Measurements from ENCODE around the gene IPPK. TPM values are rescaled to one million over a fixed set of nuclear protein-coding genes. Genes with fewer than 3 reads are reported as not detected.

Gene IPPK
- total RNA-seq, 1 donor from 2014 or later = 10.1 TPM

DNA sequence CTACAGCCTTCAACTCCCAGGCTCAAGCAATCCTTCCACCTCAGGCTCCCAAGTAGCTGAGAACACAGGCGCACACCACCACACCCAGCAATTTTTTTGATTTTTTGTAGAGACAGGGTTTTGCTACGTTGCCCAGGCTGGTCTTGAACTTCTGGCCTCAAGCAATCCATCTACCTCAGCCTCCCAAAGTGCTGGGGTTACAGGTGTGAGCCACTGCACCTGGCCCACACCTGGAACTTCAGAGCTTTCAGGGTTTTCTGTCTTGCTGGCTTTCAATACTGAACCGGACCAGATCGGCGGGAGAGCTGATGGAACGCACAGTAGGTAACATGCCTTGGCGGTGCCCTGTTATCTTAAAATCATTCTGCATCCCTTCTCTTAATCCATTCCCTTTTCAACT, 30.8 kb downstream of the IPPK start:
- peak; percentile 49 for DNase-seq (ENCODE audit: low spot score)

DNA sequence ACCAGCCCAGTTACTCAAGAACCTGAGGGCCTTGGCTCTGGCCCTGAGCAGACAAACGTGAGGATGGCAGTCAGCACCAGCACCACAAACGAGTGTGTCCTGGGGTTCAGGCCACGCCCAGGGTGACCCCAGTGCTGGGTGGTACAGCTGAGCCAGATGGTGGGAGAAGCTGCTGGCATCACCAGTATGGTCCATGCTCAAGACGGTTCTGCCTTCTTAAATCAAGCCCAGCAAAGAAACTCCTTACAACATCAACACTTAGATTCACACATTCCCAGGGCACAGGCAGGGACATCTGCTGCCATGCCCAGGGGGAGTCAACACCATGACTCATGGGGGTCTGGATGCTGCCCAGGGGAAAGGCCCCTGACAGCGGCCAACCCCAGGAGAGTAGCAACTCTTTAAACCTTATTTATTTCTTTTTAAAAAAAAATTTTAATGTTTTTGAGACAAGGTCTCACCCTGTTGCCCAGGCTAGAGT, 31.3 kb downstream of the IPPK start:
- DNase-seq (ENCODE audit: low spot score) = peak; percentile 64

DNA sequence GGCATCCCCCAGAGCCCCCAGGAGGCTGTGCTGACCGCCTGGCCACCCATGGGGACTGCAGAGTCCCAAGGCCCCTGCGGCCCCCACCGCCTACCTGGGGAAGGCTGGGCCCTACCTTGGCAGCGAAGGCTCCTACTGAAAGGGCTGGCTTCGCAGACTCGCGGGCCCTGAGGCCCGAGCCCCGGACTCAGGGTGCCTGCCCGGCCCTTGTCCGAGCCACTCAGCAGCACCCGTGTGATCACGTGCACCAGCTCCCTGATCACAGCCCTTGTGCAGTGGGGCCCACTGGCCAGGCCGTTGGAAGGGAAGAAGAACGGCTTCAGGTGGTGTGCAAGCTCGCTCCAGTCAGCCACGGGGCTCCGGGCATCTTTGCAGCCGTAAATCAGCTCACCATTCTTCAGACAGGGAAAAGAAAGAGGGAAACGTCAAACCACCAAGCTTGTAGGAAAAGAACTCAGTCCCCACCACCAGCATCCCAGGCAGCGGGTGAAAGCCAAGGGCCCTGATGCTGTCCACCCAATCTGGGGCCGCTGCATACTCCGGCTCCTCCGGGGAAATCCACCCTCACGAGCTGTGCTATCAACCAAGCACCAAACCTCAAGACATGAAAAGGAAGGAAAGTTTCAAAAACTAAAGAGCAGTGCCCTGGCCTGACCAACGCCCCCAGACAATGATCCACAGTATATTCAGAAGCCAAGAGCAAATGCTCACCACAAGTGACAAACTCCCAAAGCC, 31.9 kb downstream of the IPPK start:
- DNase-seq (ENCODE audit: low spot score) = peak; percentile 86

DNA sequence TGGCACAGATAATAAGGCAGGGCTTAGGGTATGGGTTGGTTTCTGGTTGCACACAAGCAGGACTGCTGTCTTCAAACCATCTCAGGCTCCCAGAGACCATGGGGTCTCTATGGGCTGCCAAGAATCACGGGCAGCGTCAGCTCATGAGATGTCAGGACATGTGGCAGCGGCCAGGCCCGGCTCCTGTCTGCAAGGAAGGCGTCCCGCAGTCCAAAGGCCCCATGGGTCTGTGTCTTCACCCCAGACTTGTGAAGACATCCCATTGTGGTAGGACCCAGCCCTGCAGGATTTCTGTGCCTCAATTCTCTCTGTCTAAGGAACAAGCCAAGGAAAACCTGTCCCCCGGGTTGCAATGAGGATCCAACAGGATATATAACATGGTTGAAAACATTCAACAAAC, 32.6 kb downstream of the IPPK start:
- DNase-seq (ENCODE audit: low spot score) = peak; percentile 82

DNA sequence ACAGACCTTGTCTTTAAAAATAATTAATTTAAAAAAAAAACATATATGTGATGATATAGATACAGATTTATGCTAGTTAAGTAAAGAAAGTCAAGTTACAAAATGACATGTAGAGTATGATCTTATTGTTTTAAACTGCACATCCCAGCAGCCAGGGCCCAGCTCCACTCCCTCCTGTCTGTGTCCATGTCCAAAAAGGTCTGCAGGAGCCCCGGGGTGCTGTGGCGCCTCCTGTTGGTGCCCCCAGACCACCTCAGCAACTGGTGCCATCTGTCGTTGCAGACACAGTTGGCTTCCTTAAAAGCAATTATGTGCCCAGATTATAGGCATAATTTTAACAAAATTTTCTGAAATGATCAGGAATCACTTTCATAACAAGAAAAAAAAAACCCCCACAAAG, 33.3 kb downstream of the IPPK start:
- DNase-seq (ENCODE audit: low spot score) = peak; percentile 30

DNA sequence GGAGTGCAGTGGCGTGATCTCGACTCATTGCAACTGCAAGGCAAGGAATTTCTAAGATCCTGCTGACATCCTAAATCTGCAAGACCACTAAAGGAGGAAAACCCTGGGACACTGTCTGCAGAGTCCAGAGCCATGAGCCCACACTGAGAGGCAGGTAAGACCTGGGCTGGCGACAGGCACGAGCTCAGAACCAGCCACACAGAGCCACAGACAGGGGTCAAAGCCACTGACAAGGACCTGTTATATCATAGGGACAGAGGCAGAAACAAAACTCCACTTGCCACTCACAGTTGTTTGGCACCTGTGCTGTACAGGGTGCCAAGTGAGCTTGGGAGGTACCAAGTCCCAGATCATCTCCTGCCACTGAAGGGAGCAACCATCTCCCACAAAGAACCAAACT, 34.2 kb downstream of the IPPK start:
- DNase-seq (ENCODE audit: low spot score) = peak; percentile 62

DNA sequence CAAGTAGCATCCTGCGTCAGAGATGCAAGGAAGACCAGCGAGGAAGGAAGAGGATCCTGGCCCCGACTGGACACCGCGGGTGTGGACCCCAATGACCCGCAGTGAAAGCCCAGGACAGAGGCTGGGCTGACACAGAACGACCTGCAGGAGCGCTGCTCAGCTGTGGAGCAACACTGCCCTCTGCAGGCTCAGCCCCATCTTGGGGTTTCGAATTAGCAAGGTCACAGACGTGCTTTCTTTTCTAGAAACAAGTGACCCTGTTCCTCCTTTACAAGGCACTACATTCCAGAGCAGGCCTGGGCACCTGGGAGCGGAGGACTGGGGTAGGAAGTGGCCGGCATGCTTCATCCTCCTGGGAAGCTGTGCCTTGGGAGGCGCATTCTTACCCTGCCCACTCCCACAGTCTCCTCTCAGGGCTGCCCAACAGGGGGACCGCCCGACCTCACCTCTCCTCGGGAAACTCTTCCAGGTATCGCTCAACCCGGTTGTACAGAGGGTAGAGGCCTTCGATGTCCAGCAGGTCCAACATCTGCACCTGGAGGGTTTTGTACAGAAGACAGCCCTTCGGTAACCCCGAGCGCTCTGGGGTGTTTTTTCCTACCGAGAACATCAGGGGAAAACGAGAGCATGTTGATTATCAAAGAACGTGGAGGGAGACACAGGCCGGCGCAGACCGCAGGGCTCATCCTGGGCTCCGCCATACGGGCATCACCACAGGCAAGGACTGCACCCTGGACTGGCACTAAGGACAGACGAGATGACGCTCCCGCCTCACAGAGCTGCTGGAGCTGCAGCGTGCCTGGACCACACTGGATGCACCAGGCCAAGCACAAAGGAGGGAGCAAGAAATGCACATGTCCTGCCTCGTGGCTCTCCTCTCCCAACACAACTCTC, 35.0 kb downstream of the IPPK start:
- peak; percentile 90 for DNase-seq (ENCODE audit: low spot score)

DNA sequence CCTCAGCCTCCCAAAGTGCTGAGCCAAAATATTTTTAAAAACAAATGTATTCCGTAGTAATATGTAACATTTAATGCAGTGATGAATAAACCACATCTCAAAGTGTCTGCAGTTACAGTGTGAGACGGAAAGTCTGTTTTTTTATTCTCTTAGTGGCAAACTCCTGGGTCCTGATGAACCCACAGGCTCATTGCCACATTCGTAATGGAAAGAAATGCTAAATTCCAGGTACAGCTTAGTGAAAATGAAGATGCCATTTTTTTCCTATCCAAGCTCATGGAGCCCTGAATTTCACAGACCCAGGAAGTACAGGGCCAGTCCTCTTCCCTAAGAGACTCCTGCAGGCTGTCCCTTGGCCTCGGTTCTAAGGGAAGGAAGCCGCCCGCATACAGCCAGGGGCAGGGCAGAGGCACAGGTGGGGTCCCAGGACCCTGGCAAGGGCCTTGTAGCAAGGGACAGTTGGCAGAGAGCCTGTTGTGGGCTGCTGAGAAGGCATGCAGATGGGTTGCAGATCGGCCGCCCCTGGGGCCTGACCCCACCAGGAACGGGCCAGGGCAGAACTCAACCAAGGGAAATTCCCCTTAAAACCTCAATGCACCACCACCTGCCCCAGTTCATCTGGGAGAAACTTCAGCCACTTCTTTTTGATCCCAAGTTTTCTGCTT, 36.2 kb downstream of the IPPK start:
- DNase-seq (ENCODE audit: low spot score) = peak; percentile 55

DNA sequence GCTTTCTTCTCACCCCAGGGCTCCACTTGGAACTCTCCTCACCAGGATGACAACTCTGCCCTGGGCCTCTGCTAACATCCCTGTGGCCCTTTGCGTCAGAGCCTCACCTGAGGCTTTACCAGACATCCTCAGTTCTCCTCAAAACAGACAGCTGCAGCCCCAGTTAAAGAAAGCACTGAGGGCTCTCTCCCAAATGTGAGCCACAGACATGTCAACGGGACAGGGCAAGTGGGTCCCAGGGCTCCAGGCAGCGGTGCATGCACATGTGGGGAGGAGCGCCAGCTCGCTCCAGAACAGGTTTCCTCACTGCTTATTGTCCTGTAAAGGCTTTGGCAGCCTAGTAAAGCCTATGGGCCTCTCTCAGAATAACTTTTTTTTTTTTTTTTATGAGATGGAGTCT, 37.3 kb downstream of the IPPK start:
- peak; percentile 45 for DNase-seq (ENCODE audit: low spot score)

DNA sequence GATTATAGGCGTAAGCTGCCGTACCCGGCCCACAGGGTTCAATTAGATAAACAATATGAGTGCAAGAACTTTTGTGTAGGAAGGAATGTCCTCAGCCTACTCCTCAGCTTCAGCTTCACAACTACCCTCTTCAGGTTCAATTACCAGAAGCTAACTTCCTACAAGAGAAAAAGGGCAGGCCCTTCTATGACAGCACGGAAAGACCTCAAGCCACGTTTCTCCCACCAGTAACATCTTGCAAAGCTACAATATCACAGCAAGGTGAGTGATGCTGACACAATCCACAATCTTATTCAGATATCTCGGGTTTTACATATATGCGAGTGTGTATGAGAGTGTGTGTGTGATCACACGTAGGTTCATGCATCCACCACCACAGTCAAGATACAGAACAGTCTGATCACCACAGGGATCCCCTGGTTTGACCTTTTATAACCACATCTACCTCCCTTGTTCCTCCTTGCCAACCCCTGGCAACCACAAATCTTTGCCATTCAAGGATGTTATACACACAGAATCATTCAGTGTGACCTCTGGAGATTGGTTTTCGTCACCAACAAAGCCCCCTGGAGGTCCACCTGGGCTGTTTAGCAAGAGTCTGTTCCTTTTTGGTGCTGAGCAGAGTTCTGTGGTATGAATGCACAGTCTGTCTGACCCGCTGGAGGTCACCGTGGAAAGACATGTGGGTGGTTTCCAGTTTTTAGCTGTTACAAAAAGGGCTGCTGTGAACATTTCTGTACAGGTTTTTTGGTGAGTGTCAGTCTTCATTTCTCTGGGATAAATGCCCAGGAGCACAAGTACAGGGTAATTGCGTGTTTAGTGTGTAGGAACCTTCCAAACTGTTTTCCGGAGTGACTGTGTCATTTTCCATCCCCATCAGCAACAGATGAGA, 38.2 kb downstream of the IPPK start:
- peak; percentile 18 for DNase-seq (ENCODE audit: low spot score)

DNA sequence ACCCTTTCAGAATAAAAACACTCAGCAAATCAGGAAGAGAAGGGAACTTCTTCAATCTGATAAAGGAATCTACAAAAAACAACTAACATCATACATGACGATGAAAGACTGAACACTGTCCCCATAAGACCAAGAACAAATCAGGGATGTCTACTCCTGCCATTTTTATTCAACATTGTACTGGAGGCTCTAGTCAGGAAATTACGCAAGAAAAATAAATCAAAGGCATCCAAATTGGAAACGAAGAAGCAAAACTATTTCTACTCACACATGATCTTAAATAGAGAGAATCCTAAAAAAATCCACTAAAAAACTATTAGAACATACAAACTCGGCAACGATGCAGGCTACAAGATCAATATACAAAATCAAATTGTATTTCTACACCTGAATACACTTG, 42.3 kb downstream of the IPPK start:
- no peak for DNase-seq (ENCODE audit: low spot score)

DNA sequence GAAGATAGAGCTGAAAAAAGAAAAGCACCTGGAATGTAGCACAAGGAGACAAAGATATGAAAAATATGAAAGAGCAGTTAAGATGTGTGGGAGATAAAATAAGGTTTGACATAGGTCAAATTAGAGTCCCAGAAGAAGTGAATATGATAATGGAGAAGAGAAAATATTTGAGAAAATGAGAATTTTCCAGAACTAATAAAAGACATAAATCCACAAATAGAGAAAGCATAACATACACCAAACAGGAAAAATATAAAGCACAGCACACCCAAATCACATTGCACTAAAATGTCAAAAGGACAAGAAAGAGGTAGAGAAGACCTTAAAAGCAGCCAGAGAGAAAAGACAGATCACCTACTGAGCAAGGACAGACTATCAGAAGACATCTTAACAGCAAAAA, 43.4 kb downstream of the IPPK start:
- no peak for DNase-seq (ENCODE audit: low spot score)

DNA sequence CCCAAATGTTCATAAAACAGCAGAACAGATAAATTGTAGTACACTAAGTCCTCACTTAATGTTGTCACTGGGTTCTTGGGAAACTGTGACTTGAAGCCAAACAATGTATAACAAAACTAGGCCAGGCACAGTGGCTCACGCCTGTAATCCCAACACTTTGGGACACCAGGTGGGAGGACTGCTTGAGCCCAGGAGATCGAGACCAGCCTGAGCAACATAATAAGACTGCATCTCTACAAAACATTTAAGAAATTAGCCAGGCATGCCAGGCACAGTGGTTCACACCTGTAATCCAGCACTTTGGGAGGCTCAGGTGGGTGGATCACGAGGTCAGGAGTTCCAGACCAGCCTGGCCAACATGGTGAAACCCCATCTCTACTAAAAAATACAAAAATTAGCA, 46.0 kb downstream of the IPPK start:
- DNase-seq (ENCODE audit: low spot score) = peak; percentile 37

DNA sequence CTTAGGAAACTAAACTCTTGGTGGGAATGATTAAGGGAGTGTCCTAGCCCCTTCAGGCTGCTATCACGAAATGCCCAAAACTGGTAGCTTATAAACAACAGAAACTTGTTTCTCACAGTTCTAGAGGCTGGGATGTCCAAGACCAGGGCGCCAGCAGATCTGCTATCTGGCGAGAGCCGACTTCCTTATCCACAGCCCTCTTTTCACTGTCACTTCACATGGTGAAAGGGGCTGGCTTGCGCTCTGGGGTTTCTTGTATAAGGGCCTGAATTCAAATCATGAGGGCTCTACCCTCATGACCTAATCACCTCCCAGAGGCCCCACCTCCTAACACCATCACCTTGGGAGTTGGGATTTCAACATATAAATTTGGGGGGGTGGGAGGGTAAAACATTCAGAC, 49.1 kb downstream of the IPPK start:
- DNase-seq (ENCODE audit: low spot score) = peak; percentile 74

DNA sequence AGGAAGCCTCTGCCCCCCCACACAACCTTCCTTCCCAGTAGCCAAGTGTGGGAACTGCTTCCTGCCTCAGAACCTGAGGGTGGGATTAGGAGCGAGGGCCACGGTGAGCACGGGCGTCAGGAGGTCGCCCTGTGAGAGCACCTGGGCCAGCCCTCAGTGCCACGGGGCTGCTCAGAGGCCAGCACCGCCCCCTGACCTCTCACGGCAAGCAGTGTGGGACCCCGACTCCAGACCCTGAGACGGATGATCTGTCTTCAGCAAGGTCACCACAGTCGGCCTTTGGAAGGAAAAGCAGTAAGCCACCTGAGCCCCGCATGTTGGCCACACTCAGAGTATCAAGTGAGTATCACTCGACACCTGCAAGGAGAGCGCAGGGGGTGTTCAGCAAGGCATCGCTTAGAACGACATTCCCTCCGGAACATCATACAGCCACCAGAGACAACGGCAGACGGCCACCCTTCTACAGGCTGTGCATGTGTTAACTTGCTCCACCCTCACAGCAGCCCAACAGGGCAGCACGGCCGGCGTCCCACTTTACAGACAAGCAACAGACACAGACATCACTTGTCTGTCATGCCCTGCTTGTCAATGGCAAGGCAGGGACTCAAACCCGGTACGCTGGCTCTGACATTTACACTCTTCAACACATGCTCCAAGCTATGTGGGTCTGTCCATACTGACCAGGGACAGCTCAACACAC, 50.2 kb downstream of the IPPK start:
- peak; percentile 79 for DNase-seq (ENCODE audit: low spot score)

DNA sequence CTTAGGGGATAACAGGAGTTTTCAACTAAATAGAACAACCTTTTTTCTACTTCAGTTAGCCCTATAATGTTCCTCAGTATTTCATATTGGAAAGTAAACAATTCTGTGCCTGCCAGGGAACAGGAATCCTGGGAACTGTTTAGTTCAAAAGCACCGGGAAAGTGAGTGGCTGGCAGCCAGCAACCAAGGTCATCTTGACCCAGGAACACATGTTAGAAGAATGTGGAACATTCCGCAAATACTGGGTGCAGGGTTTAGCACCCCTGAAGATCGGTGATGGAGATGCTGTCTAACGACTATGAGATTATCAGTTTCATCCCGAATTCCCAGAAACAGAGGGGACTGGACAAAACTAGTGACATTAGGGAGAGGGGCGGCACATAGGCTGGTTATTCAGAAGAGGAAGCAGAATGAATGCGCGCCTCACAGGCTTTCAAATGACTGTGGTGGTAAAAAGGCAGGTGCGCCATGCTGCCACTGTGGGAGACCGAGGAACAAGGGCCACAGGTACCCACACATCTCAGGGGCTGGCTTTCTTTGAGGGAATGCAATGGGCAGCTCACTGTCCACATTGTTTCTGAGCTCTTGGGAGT, 51.2 kb downstream of the IPPK start:
- DNase-seq (ENCODE audit: low spot score) = peak; percentile 33

DNA sequence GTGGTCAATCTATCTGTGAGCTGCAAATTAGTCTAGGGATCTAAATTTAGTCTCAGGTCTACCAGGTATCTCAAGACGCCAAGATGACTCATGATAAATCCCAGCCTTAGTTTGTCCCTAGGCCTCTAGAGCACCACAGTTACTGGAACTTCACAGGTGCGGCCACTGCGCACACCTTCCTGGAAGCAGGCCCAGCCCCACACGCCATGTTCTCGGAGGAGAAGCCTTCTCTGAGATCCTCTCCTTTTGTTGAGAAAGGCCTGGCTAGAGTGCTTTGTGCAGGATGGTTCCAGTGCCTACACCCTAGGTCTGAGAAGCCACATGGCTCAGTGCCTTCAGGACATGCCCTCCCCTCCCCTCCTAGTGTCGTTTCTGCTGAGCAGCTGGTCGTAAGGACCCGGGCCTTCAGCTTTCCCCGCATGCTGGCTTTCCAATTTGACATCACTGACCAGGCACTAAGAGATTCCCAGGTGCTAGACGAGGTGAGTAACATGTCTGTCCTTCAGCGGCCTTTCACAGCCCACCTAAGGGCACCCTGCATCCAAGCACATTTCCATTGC, 51.9 kb downstream of the IPPK start:
- DNase-seq (ENCODE audit: low spot score) = peak; percentile 64

DNA sequence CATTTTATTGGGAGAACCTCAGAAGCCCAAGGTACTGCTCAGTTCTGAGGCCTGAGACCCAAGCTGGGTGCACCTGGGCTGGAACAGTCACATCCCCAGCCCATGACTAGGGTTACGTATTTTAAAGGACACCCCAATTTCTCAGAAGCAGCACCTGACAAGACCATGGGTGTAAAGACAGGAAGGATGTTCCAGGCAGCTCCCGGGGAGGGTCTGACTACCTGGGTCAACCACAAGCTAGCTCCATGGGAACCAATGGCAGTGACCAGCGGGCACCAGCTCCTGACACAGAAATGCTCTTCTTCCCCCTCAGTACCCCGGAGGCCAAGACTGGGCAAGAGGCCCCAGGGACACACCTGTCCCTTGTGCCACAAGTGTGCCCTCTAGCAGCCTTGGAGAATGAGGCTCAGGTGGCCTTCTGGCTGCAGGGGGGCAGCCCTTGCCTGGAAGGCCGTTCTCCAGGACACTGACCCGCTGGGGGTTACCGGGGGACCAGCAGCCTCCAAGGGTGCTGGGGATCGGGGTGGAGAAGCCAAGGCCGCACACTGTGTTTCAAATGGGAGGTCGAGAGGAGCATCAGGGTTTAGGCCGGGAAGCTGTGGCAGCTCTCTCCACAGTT, 52.6 kb downstream of the IPPK start:
- peak; percentile 68 for DNase-seq (ENCODE audit: low spot score)

DNA sequence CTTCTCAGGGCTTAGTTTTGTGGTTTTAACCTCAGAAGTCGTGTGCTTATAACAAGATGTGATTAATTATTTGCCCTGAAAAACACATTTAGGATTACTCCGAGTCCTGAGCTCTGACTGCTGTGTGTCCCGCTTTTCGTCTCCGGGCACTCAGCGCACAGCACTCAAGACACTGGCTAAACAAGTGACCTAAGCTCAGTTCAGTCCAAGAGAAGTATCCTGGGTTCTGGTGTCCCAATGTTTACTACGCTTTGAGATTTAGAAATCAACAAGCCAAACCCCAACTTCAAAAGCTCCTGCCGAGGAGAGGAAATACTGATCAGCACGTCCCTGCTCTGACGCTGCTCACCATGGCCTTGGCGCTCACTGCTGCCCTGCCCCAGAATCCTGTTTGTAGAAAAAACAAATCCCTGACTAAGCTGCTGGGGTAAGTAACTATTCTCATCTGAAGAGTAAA, 53.2 kb downstream of the IPPK start:
- DNase-seq (ENCODE audit: low spot score) = peak; percentile 43

Data from mesenteric fat pad (tissue), 1 donor.